Osteocyte (in vitro differentiated cells): Measurements from ENCODE around the gene CYP1A2. TPM values are rescaled to one million over a fixed set of nuclear protein-coding genes. Genes with fewer than 3 reads are reported as not detected.

Source experiments
- DNase-seq: peaks from one replicate; pipeline ENCODE4 v3.0.0; 2021; ENCODE audit warnings: mixed read lengths; ENCODE audit not compliant: unreplicated experiment; ENCODE audit errors: extremely low spot score
- H3K27ac Mint-ChIP-seq: one replicate; pipeline ENCODE4 v1.8.0; 2021; ENCODE audit warnings: mild to moderate bottlenecking, mixed read lengths; ENCODE audit not compliant: unreplicated experiment
- H3K27me3 Mint-ChIP-seq: one replicate; pipeline ENCODE4 v1.8.0; 2021; ENCODE audit warnings: mixed read lengths; ENCODE audit not compliant: unreplicated experiment
- H3K36me3 Mint-ChIP-seq: one replicate; pipeline ENCODE4 v1.8.0; 2021; ENCODE audit warnings: mixed read lengths; ENCODE audit not compliant: unreplicated experiment
- H3K4me1 Mint-ChIP-seq: one replicate; pipeline ENCODE4 v1.8.0; 2021; ENCODE audit warnings: mixed read lengths; ENCODE audit not compliant: unreplicated experiment
- H3K4me3 Mint-ChIP-seq: one replicate; pipeline ENCODE4 v1.8.0; 2021; ENCODE audit warnings: mild to moderate bottlenecking, moderate library complexity, mixed read lengths; ENCODE audit not compliant: unreplicated experiment
- H3K9me3 Mint-ChIP-seq: one replicate; pipeline ENCODE4 v1.8.0; 2021; ENCODE audit warnings: mixed read lengths; ENCODE audit not compliant: unreplicated experiment
- total RNA-seq: library from RNA; stranded (reverse); gene quantifications from 2 replicates; pipeline ENCODE4 v1.2.1, GENCODE V29; 2021
- TF ChIP-seq, protein P1 (sequence below): fragments of 200-600 bp; sonication (generic); IDR thresholded peaks from 2 replicates; pipeline ENCODE4 v1.5.0; 2021; ENCODE audit warnings: antibody characterized with exemption, mild to moderate bottlenecking, moderate library complexity

Gene CYP1A2
- total RNA-seq, 1 donor from 2014 or later, result not detected

- H3K27me3 Mint-ChIP-seq, result peaks cover 2% of the 10 kb centered on the region
- H3K36me3 Mint-ChIP-seq, result no peaks in the 10 kb centered on the region
- no peak overlapping the region for H3K27ac Mint-ChIP-seq
- DNase-seq, result no peak
- no peaks in the 10 kb centered on the region for H3K9me3 Mint-ChIP-seq
- TF ChIP-seq, protein P1, sequence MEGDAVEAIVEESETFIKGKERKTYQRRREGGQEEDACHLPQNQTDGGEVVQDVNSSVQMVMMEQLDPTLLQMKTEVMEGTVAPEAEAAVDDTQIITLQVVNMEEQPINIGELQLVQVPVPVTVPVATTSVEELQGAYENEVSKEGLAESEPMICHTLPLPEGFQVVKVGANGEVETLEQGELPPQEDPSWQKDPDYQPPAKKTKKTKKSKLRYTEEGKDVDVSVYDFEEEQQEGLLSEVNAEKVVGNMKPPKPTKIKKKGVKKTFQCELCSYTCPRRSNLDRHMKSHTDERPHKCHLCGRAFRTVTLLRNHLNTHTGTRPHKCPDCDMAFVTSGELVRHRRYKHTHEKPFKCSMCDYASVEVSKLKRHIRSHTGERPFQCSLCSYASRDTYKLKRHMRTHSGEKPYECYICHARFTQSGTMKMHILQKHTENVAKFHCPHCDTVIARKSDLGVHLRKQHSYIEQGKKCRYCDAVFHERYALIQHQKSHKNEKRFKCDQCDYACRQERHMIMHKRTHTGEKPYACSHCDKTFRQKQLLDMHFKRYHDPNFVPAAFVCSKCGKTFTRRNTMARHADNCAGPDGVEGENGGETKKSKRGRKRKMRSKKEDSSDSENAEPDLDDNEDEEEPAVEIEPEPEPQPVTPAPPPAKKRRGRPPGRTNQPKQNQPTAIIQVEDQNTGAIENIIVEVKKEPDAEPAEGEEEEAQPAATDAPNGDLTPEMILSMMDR, result no peak
- peaks cover 26% of the 10 kb centered on the region for H3K4me1 Mint-ChIP-seq
- H3K4me3 Mint-ChIP-seq, result no peak overlapping the region
Observed at GRCh38 chr15:74775894-74776293, 27.2 kb downstream of the CYP1A2 start.

- Mint-ChIP-seq H3K27me3 (no peaks in the 10 kb centered on the region), H3K36me3 (no peaks in the 10 kb centered on the region), H3K27ac (peak overlapping the region; percentile 35), H3K4me1 (peaks cover 32% of the 10 kb centered on the region), H3K4me3 (no peak overlapping the region), H3K9me3 (no peaks in the 10 kb centered on the region)
- DNase-seq, result no peak
- TF ChIP-seq, protein P1, result no peak
Observed at GRCh38 chr15:74776821-74777768, 28.4 kb downstream of the CYP1A2 start.

- Mint-ChIP-seq H3K4me1 (peaks cover 36% of the 10 kb centered on the region), H3K27me3 (no peaks in the 10 kb centered on the region), H3K36me3 (no peaks in the 10 kb centered on the region), H3K9me3 (no peaks in the 10 kb centered on the region), H3K4me3 (no peak overlapping the region), H3K27ac (no peak overlapping the region)
- TF ChIP-seq, protein P1, result no peak
- DNase-seq, result no peak
Observed at GRCh38 chr15:74777769-74778598, 29.3 kb downstream of the CYP1A2 start.

GRCh38 chr15:74778599-74778970, 29.9 kb downstream of the CYP1A2 start:
- Mint-ChIP-seq H3K27ac (no peak overlapping the region), H3K4me3 (no peak overlapping the region), H3K9me3 (no peaks in the 10 kb centered on the region), H3K4me1 (peaks cover 42% of the 10 kb centered on the region), H3K27me3 (no peaks in the 10 kb centered on the region), H3K36me3 (no peaks in the 10 kb centered on the region)
- DNase-seq, result no peak
- TF ChIP-seq, protein P1, result no peak
